ENCODE results near the gene CNTRL. TPM values are rescaled to one million over a fixed set of nuclear protein-coding genes. Genes with fewer than 3 reads are reported as not detected.

CNTRL gene
- total RNA-seq, 1 donor from 2014 or later = 26.3 TPM

DNA sequence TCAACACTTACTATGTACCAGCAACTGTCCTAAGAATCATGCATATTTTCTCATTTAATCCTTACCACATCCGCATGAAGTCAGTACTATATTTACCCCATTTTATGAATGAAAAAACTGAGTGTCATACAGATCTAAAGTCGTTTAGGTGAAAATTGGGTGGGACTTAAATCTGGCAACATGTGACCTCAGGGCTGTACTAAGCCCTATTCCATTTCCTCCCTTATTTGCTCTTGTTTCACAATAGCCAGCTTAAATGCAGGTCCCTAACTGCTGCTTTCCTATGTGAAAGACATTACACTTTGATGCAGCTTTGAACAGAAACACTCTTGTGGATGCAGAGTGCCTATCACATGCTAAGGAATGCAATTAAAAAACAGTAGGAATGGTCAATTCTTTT, 129.4 kb downstream of the CNTRL start:
- TF ChIP-seq, protein P1, sequence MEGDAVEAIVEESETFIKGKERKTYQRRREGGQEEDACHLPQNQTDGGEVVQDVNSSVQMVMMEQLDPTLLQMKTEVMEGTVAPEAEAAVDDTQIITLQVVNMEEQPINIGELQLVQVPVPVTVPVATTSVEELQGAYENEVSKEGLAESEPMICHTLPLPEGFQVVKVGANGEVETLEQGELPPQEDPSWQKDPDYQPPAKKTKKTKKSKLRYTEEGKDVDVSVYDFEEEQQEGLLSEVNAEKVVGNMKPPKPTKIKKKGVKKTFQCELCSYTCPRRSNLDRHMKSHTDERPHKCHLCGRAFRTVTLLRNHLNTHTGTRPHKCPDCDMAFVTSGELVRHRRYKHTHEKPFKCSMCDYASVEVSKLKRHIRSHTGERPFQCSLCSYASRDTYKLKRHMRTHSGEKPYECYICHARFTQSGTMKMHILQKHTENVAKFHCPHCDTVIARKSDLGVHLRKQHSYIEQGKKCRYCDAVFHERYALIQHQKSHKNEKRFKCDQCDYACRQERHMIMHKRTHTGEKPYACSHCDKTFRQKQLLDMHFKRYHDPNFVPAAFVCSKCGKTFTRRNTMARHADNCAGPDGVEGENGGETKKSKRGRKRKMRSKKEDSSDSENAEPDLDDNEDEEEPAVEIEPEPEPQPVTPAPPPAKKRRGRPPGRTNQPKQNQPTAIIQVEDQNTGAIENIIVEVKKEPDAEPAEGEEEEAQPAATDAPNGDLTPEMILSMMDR (IDR thresholded peaks at IDR 0.05) = no peak
- no peaks in the 10 kb centered on the region for H3K9me3 ChIP-seq
- no peaks in the 10 kb centered on the region for H3K36me3 ChIP-seq
- no peak for DNase-seq
- peaks cover 21% of the 10 kb centered on the region for H3K4me1 ChIP-seq
- no peaks in the 10 kb centered on the region for H3K27me3 ChIP-seq (ENCODE audit: low read depth)
- no peak for ATAC-seq
- H3K27ac ChIP-seq = no peak overlapping the region
- intact Hi-C loops (cut with DNase I) = no loop called here
- H3K4me3 ChIP-seq = no peak overlapping the region

DNA sequence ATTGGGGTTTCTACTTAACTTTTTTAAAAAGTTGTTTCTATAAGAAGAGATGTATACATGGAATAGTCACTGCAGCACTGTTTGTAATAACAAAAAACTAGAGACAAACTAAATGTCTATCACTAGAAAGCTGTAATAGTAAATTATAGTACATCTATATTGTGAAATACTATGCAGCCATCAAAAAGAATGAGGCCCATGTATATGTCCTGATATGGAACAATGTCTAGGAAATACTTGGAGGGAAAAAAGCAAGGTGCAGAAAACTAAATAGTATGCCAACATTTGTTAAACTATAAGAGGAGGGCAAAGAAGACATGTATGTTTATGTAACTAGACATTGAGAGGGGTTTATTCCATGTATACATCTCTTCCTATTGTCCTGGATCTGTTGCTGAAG, 129.9 kb downstream of the CNTRL start:
- DNase-seq (no peak), ATAC-seq (no peak)
- no peaks in the 10 kb centered on the region for H3K9me3 ChIP-seq
- intact Hi-C loops (cut with DNase I) = no loop called here
- no peaks in the 10 kb centered on the region for H3K27me3 ChIP-seq (ENCODE audit: low read depth)
- H3K4me3 ChIP-seq = no peak overlapping the region
- no peak overlapping the region for H3K27ac ChIP-seq
- TF ChIP-seq, protein P1 (IDR thresholded peaks at IDR 0.05) = no peak
- H3K4me1 ChIP-seq = peaks cover 17% of the 10 kb centered on the region
- H3K36me3 ChIP-seq = no peaks in the 10 kb centered on the region

DNA sequence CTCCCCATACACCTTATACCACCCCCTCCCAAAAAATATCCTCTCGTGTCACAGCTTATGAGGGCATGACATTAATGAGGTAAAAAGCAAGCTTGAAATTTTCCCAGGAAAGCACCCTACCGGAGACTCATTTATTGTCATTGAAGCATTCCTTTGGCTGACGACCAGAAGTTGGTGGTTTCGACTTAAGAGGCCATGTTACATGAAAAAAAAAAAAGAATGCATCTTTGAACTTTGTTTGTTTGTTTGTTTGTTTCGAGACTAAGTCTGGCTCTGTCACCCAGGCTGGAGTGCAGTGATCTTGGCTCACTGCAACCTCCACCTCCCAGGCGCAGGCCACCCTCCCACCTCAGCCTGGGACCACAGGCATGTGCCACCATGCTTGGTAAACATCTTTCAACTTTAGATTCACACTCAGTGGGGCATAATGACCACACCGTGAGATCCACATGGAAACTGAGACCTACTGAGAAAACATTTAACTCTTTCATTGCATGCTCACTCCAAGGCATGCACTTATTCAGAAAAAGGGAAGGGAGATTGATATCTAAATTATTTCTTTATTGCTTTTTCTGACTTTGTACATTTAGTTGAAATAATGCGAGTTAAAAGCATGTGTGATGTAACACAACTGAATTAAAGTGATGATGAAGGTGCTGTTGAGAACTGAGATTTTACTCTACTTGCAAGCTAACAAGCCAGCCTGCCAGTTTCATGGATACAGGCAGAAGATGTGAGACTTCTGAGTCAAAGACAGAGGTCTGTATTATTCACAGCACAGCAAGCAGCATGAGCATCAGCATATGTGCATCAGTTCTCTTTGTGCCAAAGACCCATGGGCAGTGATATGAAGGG, 132.0 kb downstream of the CNTRL start:
- H3K4me3 ChIP-seq = no peak overlapping the region
- no peak overlapping the region for H3K27ac ChIP-seq
- intact Hi-C loops (cut with DNase I) = no loop called here
- no peaks in the 10 kb centered on the region for H3K27me3 ChIP-seq (ENCODE audit: low read depth)
- TF ChIP-seq, protein P1 (IDR thresholded peaks at IDR 0.05) = no peak
- ATAC-seq (no peak), DNase-seq (no peak)
- H3K36me3 ChIP-seq = no peaks in the 10 kb centered on the region
- no peaks in the 10 kb centered on the region for H3K9me3 ChIP-seq
- H3K4me1 ChIP-seq = peaks cover 6% of the 10 kb centered on the region

DNA sequence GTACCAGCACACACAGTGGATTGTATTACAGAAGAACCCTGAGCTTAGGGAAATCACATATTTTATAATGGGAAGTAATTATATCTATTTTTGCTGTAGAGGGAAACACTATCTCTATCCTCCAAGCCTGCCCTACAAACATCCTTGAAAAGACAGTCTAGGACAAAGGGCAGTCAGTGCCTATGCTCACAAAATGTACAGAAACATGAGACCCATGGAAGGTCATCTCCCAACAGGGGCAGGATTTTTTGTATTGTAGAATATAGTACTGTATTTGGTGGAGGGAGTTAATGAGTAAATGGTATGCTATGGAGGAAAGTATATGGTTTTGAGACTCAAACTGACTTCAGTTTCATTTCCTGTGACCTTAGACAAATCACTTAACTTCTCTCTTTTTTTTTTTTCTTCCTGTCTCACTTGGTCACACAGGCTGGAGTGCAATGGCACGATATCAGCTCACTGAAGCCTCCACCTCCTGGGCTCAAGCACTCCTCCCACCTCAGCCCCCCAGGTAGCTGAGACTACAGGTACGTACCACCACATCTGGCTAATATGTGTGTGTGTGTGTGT, 132.7 kb downstream of the CNTRL start:
- Histone ChIP-seq H3K4me3 (no peak overlapping the region), H3K27ac (no peak overlapping the region), H3K4me1 (peaks cover 2% of the 10 kb centered on the region), H3K27me3 (ENCODE audit: low read depth) (no peaks in the 10 kb centered on the region), H3K9me3 (no peaks in the 10 kb centered on the region), H3K36me3 (no peaks in the 10 kb centered on the region)
- intact Hi-C loops (cut with DNase I) = no loop called here
- DNase-seq (no peak), ATAC-seq (peak in 1 of 2 donors; percentile 14)
- TF ChIP-seq, protein P1 (IDR thresholded peaks at IDR 0.05) = no peak

DNA sequence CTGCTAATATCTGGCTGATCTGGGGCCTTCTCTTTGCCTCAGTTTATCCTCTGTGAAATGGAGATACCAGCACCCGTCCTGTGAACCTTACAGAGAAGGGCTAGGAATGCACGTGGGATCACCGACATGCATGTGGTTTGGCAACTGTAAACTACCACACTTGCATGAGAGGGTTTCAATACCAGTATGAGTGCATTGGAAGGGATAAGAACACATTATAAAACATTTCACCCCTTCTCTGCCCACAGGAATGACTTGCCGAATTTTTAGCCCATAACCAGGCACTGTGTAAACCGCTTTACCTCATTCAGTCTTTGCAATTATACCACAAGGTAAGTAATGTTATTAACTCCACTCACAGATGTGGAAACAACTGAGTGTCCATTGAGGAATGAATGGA, 135.8 kb downstream of the CNTRL start:
- Histone ChIP-seq H3K9me3 (no peaks in the 10 kb centered on the region), H3K27ac (no peak overlapping the region), H3K36me3 (no peaks in the 10 kb centered on the region), H3K27me3 (ENCODE audit: low read depth) (no peaks in the 10 kb centered on the region), H3K4me1 (peaks cover 12% of the 10 kb centered on the region), H3K4me3 (no peak overlapping the region)
- ATAC-seq = no peak
- TF ChIP-seq, protein P1 (IDR thresholded peaks at IDR 0.05) = no peak
- intact Hi-C loops (cut with DNase I) = no loop called here
- DNase-seq = no peak

Data from lower lobe of right lung (tissue), 2 donors.